Measurements from ENCODE around the gene RAB6C. TPM values are rescaled to one million over a fixed set of nuclear protein-coding genes. Genes with fewer than 3 reads are reported as not detected.
"Not testable (repeated sequence)": the region's sequence is repeated elsewhere in the genome, so short reads cannot be mapped to it uniquely, and the experiment has no call there.

Gene RAB6C
- total RNA-seq: 0.24 TPM in 1 of 2 replicates, not detected in the other
- long read RNA-seq: 0 reads

- Mint-ChIP-seq H3K27me3 (peaks cover 58% of the 10 kb centered on the region), H3K4me3 (ENCODE audit: low read depth) (peak within 1 kb of the TSS; percentile 68)
- H3K27ac Mint-ChIP-seq; H3K36me3 Mint-ChIP-seq (ENCODE audit: insufficient read depth); H3K9me3 Mint-ChIP-seq (ENCODE audit: low read depth); H3K4me1 Mint-ChIP-seq (ENCODE audit: low read depth): not testable (repeated sequence)
- peak; percentile 39 for DNase-seq (ENCODE audit: low spot score, unreplicated experiment)
These were observed at the start of gene RAB6C for GRCh38 chr2:129979629-129980155. TSS of gene RAB6C (plus strand) at chr2:129979666. CDS start at chr2:129980116, 450 bp downstream.

DNA sequence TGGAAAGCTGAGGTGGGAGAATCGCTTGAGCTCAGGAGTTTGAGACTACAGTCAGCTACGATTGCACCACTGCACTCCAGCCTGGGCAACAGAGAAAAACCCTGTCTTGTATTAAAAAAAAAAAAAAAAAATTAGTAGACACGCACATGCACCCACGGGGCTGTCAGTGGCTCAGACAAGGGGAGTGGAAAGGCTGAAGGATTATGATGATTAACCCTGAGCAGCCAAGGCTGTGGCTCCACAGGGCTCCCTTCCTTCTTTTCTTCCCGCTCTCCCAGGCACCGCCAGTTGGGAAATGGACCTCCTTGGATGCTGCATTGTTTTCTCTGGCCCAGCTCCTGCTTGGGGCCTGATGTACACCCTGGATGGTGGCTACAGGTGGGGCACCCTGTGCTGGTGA, 49.0 kb upstream of the RAB6C start:
- peaks cover 41% of the 10 kb centered on the region for H3K27me3 Mint-ChIP-seq
- H3K4me1 Mint-ChIP-seq (ENCODE audit: low read depth): peaks cover 7% of the 10 kb centered on the region
- no peak overlapping the region for H3K4me3 Mint-ChIP-seq (ENCODE audit: low read depth)
- no peak for DNase-seq (ENCODE audit: low spot score, unreplicated experiment)
- no peaks in the 10 kb centered on the region for H3K36me3 Mint-ChIP-seq (ENCODE audit: insufficient read depth)
- no peak overlapping the region for H3K27ac Mint-ChIP-seq
- no peak for TF ChIP-seq CTCF (IDR thresholded peaks at IDR 0.05; ENCODE audit: unreplicated experiment)
- H3K9me3 Mint-ChIP-seq (ENCODE audit: low read depth): no peaks in the 10 kb centered on the region

DNA sequence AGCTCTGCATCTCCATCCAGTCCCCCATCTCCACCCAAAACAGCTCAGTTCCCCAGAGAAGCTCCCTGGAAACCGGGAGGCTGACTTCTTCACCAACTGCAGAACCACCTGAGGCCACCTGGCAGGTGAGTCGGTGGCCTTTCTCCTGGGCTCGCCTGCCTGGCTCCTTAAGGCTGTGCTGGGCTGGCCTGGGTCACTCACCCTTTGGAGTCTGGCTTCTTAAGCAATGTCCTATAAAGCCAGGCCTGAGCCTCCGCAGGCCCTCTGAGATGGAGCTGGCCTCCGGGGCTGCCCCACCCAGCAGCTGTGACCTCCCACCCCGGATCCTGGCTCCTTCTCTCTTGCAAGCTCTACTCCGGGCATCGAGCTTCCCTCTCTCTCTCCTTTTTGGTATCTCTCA, 46.1 kb upstream of the RAB6C start:
- H3K9me3 Mint-ChIP-seq (ENCODE audit: low read depth); H3K36me3 Mint-ChIP-seq (ENCODE audit: insufficient read depth); H3K4me1 Mint-ChIP-seq (ENCODE audit: low read depth); H3K27ac Mint-ChIP-seq; DNase-seq (ENCODE audit: low spot score, unreplicated experiment); H3K4me3 Mint-ChIP-seq (ENCODE audit: low read depth): not testable (repeated sequence)
- H3K27me3 Mint-ChIP-seq: peaks cover 30% of the 10 kb centered on the region

DNA sequence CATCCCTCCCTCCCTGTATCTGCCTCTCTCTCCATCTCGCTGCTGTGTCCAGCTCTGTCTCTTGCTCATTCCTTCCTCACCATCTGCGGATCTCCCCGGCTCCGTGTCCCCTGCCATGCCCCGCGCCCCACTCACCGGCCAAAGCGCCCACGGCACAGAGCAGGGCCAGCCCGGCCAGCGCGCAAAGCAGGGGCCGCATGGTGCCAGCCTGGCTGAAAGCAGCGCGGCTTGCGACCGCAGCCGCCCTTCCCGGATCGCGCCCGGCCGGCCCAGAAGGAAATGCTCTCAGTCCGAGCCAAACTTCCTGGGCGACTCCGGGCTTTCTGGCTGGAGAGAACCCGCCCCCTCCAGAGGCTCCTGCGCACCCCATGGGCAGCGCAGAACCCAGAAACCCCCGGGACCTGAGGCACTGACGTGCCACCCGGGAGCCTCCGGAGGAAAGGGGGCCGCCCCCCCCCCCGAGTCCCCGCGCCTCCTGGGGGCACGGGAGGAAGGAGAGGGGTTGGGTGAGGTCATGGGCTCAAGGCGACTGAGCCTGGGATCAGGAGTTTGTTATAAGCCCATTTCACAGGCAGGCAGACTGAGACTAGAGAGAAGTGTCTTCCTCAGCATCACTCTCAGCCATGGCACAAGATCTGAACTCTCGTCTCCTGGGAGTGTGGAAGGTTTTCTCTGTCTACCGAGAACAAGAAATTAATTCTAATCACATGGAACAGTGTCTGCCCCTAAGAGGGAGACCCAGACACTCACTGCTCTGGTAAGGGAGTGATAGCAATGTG, 45.2 kb upstream of the RAB6C start:
- Mint-ChIP-seq H3K36me3 (ENCODE audit: insufficient read depth) (no peaks in the 10 kb centered on the region), H3K4me3 (ENCODE audit: low read depth) (no peak overlapping the region), H3K27me3 (peaks cover 35% of the 10 kb centered on the region), H3K27ac (no peak overlapping the region), H3K9me3 (ENCODE audit: low read depth) (no peaks in the 10 kb centered on the region), H3K4me1 (ENCODE audit: low read depth) (peaks cover 7% of the 10 kb centered on the region)
- no peak for TF ChIP-seq CTCF (IDR thresholded peaks at IDR 0.05; ENCODE audit: unreplicated experiment)
- DNase-seq (ENCODE audit: low spot score, unreplicated experiment): no peak

DNA sequence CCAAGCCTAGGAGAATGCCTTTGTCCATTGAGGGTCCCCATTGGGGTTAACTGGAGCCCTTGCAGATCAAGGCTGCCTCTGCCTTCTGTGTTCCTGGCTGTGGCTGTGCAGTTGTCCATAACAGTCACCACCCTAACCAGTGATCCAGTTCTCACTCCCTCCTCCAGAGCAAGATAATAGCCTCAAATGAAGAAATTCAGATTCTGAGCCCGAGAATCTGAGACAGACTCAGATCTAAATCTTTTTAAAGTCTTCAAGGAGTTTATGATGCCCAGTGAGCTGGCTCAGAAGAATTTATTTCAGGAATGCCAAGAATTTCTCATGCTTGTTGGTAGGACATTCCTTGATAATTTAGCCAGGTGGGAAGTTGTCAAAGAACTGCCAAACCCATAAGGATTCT, 44.3 kb upstream of the RAB6C start:
- Mint-ChIP-seq H3K27ac (peak overlapping the region; percentile 52), H3K4me3 (ENCODE audit: low read depth) (no peak overlapping the region), H3K36me3 (ENCODE audit: insufficient read depth) (no peaks in the 10 kb centered on the region), H3K9me3 (ENCODE audit: low read depth) (no peaks in the 10 kb centered on the region), H3K27me3 (peaks cover 38% of the 10 kb centered on the region), H3K4me1 (ENCODE audit: low read depth) (peaks cover 7% of the 10 kb centered on the region)
- DNase-seq (ENCODE audit: low spot score, unreplicated experiment): no peak
- no peak for TF ChIP-seq CTCF (IDR thresholded peaks at IDR 0.05; ENCODE audit: unreplicated experiment)

GRCh38 chr2:129936334-129936934, 43.0 kb upstream of the RAB6C start:
- Mint-ChIP-seq H3K4me1 (ENCODE audit: low read depth) (peaks cover 7% of the 10 kb centered on the region), H3K4me3 (ENCODE audit: low read depth) (no peak overlapping the region), H3K27me3 (peaks cover 38% of the 10 kb centered on the region), H3K27ac (no peak overlapping the region), H3K36me3 (ENCODE audit: insufficient read depth) (no peaks in the 10 kb centered on the region), H3K9me3 (ENCODE audit: low read depth) (no peaks in the 10 kb centered on the region)
- peak; percentile 47 for DNase-seq (ENCODE audit: low spot score, unreplicated experiment)
- peak; percentile 74 for TF ChIP-seq CTCF (IDR thresholded peaks at IDR 0.05; ENCODE audit: unreplicated experiment)

DNA sequence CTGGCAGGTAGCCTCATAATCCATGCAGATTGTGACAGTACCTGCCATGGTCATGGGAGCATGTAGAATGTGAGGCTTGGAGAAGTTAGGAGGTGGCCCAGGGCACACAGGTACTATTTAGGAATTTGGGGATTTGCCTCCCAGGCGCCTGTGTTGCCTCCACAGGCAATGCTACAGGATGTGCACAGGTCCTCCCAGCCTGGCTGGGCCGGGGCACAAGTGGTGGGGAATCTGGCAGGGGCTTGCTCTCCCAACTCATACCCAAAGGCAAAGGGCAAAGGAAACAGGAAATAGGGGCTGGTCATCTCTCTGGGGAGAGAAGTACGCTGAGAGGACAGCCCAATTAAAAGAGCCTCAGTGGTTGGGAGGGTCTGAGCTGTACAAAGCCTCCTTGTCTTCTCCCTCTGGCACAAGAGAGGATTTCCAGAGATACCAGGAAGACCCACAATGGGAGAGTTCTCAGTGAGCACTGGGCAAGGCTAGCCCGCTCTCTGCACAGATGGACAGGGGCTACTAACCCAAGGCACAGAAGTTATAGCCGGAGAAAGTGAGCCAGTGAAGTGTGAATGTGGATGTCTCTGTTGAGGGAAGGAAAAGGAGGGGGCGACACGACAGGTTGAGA, 40.5 kb upstream of the RAB6C start:
- H3K4me1 Mint-ChIP-seq (ENCODE audit: low read depth); H3K36me3 Mint-ChIP-seq (ENCODE audit: insufficient read depth); DNase-seq (ENCODE audit: low spot score, unreplicated experiment); H3K9me3 Mint-ChIP-seq (ENCODE audit: low read depth); H3K4me3 Mint-ChIP-seq (ENCODE audit: low read depth); H3K27ac Mint-ChIP-seq: not testable (repeated sequence)
- peaks cover 29% of the 10 kb centered on the region for H3K27me3 Mint-ChIP-seq

GRCh38 chr2:129943456-129943855, 36.0 kb upstream of the RAB6C start:
- DNase-seq (ENCODE audit: low spot score, unreplicated experiment); H3K36me3 Mint-ChIP-seq (ENCODE audit: insufficient read depth); H3K27ac Mint-ChIP-seq; H3K4me1 Mint-ChIP-seq (ENCODE audit: low read depth); H3K4me3 Mint-ChIP-seq (ENCODE audit: low read depth); H3K9me3 Mint-ChIP-seq (ENCODE audit: low read depth): not testable (repeated sequence)
- peaks cover 21% of the 10 kb centered on the region for H3K27me3 Mint-ChIP-seq
